ENCODE results near the gene ITGAL.
"Not testable (repeated sequence)": the region's sequence is repeated elsewhere in the genome, so short reads cannot be mapped to it uniquely, and the experiment has no call there.

The ITGAL gene

DNA sequence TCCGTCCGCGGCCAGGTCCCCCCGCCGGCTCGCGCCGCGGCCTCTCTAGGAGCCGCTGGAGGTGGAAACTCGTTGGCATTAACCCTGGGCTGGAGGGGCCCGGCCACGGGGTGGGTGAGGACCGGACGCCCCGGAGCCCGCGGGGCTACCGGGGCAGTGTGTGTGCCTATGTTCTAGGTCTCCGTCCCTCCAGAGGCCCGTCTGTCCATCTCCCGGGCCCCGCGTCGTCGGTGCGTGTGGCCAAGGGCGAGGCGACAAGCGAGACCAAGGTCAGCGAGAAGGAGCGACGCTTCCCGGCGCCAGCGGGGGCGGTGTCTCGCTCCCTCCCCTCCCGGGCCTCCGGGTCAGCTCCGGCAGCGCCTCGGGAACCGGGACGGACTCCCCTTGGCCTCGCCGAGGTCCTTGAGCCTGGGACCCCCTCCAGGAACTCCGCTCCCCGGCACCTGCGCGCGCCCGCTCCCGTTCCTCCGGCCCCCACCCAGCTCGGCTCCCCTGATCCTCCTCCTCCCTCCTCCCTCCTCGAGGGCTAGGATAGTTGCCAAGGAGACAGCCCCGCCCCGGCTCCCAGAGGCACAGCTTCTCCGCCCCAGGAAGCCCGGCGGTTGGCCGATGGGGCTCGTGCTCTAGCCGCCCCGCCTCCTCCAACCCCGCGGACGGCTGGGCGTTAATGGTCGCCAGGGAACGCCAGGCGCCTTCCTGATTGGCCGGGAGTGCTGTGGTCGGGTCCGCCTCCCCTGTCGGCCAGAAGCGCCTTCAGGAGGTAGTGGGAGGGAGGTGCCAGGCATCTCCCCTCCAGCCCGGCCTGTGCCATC, 54.5 kb downstream of the ITGAL start:
- peak; percentile 99 for FAIRE-seq

DNA sequence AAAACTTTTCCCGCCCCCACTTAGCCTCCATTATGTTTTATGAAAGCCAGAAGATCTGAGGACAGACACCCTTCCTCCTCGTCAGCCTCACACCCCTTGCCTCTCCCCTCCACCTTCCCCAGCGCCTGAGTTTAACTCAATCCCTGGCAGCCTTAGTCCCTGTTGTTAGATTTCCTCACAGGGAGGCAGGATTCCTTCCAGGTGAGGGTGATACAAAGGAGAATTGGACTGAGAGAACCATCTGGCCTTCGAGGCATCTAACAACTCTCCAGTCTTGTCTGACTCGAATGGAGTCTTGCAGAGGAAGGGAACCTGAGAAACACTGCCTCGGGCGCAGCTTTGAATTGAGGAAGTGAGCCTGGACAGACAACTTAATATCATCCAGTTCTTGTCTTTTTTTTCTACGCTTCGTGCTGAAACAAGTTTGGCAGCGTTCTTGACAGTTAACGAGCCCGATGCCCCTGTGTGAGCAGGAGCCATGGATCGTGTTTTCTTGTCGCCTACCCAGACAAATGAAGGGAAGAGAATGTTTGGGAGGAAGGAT, 55.2 kb downstream of the ITGAL start:
- FAIRE-seq = no peak

DNA sequence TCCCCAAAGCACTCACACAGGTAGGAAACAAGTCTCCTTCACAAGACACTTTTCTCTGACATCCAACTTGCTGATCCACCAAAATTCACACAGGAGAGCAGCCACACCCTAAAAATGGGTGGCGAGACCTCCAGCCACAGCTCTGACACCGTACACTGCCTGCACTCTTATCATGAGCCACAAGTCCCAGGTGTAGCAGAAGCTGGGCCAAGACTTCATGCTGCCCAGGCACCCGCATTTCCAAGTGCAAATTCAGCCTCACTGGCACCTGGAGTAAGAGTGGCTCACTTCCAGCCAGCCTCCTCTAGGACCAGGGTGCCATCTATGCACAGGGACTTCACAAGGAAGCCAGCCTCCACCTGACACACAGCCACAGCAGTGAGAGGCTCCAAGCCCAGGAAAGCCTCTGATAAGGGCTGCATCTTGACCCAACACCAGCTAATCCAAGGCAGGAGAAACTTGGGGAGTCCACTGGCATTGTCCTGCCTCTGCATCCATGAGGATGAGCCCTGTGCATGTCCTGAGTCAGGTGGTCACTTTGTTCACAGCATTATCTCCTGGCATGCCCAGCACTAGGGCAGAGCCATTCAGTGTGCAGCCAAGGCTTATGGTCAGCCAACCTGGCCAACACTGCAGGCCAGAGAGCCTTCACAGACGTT, 56.4 kb downstream of the ITGAL start:
- no peak for FAIRE-seq

DNA sequence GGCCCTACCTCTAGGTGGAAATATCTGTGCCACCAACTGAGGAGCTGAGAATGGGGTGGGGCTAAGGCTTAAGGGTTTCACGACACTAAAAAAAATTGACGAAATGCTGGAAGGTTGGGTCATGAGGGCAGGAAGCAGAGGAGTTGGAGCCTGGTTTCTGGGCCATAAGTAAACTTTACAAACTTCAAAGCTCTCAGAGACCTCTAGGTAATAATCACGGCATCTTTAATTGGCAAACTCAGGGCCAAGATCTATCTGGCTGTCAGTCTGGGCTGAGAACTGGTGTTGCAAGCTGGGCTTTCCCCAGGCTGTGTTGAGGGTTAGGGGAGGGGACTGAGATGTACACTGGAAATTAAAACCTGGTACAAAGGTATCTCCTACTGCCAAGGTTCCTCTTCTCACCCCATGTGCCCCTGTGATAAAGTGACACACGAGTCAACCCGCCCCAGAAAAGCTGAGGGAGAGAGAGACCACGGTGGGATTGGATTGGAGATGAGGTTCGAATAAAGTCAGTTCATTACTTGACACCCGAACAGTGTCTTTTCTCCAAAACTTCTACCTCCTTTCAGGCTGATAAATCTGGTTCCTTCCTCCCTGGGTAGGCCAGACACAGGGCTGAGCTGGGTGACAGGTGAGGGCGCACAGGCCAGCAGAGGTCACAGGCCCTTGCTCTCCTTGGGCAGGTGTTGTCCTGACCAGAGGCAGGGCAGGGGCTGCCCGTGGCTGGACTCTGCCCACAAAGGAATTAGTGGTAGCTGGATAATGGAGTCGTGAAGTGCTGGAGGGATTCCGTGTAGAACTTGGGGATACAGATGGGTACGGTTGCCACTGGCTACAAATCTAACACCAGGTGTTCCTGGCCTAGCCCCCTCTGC, 57.9 kb downstream of the ITGAL start:
- FAIRE-seq = no peak

DNA sequence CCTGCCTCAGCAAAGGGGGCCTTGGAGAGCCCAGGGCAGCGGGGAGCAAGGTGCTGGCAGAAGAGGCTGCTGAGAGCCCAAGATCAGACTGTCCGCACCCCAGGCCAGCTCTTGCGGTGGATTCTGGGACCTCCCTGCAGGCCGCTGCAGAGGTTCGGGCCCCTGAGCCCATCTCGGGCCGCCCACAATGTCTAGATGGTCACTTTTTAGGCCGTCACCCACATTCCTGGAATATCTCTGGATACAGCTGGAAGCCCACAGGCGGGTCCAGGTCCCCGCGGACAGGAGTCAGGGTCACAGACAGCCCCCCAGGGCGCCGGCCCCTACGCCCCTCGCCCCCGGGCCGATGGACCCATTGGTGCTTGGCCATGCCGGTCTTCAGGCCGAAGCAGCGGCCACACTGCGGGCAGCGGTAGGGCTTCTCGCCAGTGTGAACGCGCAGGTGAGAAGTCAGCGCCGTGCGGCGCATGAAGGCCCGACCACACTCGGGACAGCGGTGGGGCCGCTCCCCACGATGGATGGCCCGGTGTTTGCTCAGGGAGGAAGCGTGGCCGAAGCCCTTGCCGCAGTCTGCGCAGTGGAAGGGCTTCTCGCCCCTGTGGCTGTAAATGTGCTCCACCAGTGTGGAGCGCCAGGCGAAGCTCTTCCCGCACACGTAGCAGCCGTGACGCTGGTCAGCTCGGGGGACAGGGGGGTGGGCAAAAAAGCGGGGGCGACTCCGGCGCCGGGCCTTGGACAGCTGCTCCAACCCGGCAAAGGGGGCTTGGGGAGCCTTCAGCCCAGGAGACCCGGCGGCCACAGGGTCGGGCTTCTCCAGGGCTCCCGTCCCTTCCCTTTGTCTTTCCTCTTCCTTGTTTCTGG, 60.0 kb downstream of the ITGAL start:
- no peak for FAIRE-seq

DNA sequence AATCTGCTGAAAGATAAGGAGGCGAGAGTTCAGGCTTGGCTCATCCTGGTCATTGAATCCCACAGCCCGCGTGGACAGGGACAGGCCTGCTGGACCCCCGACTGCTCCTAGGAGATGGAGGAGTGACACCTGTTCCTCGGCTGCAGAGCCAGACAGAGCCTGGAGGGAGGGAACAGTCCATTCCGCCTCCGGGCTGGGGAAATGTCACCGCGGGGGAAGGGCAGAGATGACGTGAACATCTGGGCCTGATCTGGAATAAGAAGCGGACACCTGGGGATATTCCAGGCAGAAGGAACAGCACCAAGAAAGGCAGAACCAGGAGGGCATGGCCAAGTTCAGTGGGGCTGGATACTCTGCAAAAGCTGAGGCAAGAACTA, 60.6 kb downstream of the ITGAL start:
- no peak for FAIRE-seq

DNA sequence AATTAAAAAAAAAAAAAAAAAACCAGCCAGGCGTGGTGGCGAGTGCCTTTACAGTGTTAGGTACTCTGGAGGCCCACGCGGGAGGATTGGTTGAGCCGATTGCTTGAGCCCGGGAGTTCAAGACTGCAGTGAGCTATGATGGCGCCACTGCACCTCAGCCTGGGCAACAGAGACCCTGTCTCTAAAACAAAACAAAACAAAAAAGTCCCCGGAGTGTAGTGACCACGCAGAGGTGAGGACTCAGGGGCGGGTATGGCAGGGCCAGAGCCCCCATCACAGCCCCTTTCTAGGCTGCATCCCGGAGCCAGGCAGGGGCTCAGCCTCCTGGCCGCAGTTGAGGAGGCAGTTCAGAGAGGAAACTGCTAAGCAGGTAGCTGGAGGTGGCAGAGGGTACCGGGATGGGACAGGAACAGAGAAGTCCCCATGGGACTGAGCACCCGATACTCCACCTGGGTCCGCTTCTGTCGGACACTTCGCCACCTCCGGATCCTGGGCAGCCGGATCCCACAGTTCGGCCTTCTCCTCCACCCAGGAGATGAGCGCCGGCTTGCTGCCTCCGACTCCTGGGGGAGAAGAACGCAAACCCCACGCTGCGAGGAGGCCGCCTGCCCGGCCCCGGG, 61.3 kb downstream of the ITGAL start:
- FAIRE-seq = no peak

DNA sequence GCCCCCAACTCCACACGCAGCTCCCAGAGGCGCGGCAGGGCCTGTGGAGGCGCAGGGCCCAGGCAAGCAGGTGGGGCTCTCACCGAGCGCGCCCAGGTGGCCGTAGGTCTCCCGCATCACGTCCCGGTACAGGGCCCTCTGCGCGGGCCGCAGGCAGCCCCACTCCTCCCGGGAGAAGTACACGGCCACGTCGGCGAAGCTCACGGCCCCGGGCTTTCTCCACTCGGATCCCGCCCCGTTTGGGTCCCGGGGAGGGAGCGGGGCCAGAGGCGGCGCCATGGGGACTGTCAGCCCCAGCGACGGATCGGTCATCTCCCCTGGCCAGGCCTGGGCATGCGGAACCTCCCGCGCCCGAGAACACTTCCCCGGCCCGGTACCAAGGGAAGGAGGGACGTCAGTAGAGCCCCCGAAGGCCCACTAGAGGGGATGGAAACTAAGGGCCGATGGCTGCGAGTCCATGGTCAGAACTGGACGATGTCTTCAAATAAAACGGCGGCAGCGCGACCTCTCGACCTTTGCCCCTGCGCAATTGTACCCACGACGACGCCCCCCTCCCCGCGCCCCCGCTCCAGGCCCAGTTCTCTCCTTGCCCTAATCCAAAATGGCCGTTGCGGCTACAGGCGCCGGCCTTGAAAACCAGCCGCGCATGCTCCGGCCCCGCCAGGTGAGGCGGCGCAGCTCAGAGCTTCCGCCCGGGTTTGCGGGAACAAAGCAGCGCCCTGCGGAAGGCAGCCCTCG, 62.0 kb downstream of the ITGAL start, which contains the start of gene ZNF747:
Gene ZNF747, minus strand, starts transcription at position 491 of the 738 bp plus-strand sequence. Its CDS starts 179 bp downstream, at position 312.
- no peak for FAIRE-seq

DNA sequence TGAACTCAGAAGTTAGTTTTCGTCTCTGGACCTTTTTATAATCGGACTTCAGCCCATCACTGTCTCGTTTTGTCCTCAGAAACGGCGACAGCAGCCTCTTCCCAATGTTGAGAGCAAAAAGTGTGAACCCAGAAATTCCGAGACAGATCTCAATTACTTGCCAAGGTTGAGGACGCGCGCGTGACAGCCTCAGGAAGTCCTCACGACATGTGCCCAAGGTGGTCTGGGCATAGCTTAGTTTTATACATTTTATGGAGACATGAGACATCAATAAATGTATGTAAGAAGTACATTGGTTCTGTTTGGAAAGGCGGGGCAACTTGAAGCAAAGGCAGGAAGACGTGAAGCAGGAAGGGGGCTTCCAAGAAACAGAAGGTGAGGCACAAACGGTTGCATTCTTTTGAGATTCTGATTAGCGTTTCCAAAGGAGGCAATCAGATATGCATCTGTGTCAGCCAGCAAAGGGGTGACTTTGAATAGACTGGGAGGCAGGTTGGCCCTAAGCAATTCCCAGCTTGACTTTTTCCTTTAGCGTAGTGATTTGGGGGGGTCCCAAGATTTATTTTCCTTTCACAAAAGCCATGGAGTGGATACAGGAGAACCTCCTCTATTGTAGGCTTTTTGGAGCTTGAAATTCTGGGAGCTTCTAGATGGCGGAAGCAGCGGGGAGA, 62.7 kb downstream of the ITGAL start:
- no peak for FAIRE-seq

DNA sequence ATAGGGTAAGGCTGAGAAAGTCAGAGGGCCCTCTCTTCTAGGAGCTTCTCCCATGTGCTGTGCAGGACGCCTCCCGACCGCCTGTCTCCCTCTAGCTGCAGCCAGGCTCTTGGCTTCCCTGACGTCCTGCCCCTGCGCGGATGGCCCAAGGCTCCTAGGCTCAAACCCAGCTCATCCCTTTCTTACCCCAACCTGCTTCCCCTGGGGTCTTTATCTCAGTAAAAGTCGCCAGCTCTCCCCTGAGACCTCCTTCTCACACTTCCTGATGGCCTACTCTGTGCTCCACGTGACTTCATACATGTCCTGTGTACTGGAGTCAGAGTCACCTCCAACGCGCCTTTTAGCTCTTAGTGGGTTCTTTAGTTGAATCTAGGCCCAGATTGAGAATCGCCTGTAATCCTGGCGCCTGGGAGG, 63.2 kb downstream of the ITGAL start:
- no peak for FAIRE-seq

DNA sequence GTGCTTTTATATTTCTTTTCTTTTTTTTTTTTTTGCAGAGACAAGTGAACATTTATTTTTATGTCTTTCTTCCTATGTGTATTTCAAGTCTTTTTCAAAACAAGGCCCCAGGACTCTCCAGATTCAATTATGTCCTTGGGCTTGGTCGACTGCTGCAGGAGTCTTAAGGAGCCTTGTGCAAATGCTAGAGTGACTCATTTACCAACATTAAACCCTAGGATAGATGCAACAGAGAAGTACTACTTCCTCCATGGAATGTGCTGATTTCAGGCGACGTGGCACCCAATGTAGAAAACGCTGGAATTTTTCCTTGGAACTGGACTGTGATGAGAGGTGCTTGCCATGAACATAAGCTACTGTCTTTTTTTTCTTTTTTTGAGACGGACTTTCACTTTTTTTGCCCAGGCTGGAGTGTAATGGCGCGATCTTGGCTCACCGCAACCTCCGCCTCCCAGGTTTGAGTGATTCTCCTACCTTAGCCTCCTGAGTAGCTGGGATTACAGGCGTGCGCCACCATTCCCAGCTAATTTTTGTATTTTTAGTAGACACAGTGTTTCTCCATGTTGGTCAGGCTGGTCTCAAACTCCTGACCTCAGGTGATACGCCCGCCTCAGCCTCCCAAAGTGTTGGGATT, 64.0 kb downstream of the ITGAL start:
- not testable (repeated sequence) for FAIRE-seq

DNA sequence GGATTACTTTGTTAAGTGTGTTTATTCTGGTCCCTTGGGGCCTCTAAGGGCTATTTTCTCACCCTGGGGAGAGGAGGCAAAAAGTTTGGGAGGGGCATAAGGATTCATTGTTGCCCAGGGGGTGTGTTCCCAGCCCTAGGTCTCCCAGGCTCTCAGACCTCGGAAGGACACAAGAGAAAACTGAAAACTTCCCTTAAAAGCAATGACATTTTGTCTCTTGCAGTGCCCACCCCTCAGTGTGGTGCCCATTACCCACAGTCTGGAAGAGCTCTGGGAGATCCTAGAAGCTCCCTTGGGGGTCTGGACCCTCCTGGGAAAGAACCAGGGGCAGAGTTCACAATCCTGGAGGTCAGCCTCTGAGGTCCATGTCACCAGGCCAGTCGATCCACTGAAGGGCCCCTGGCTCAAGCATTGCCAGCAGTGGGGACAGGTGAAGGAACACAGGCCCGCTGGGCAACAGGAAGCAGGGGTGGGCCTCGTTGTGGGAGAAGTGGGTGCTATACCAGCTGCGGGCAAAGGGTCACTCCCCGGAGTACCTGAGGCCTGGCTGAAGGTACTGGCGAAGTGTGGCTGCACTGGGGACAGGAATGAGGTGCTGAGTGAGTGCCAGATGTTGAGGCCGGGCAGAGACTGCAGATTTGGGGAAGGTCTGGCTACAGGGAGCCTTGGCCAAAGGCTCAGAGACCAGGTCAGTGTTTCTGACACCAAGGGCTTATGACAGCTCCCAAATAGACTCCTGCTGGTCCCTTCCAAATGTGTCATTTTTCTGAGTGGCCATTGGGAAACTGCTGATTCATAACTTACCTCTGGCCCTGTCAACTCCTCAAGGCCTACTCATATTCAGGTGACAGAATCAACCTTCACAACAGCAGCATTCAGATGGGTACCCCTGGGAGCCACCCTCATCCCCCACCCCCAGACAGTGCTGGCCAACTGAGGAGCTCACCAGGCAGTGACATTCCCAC, 66.7 kb downstream of the ITGAL start:
- FAIRE-seq = no peak

DNA sequence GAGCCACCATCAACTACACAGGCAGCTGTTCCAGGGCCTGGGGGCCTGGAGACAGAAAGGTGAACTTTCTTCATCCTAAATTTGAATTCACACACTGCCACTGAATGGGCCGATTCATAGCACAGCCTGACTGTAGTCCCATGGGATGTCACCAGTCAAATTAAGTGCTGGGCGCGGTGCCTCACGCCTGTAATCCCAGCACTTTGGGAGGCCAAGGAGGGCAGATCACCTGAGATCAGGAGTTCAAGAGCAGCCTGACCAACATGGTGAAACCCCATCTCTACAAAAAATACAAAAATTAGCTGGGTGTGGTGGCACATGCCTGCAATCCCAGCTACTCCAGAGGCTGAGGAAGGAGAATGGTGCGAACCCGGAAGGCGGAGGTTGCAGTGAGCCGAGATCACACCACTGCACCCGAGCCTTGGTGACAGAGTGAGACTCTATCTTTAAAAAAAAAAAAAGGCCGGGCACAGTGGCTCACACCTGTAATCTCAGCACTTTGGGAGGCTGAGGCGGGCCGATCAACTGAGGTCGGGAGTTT, 67.5 kb downstream of the ITGAL start:
- FAIRE-seq = not testable (repeated sequence)

DNA sequence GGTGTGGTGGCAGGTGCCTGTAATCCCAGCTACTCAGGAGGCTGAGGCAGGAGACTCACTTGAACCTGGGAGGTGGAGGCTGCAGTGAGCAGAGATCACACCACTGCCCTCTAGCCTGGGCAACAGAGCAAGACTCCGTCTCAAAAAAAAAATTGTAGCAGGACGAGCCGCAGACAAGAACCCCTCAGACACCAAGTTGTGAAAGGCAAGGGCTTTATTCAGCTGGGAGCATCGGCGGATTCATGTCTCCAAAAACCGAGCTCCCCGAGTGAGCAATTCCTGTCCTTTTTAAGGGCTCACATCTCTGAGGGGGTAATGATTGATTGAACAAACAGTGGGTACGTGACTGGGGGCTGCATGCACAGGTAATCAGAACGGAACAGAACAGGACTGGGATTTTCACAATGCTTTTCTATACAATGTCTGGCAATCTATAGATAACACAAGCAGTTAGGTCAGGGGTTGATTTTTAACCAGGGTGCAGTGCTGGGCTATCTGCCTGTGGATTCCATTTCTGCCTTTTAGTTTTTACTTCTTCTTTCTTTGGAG, 68.4 kb downstream of the ITGAL start:
- not testable (repeated sequence) for FAIRE-seq

DNA sequence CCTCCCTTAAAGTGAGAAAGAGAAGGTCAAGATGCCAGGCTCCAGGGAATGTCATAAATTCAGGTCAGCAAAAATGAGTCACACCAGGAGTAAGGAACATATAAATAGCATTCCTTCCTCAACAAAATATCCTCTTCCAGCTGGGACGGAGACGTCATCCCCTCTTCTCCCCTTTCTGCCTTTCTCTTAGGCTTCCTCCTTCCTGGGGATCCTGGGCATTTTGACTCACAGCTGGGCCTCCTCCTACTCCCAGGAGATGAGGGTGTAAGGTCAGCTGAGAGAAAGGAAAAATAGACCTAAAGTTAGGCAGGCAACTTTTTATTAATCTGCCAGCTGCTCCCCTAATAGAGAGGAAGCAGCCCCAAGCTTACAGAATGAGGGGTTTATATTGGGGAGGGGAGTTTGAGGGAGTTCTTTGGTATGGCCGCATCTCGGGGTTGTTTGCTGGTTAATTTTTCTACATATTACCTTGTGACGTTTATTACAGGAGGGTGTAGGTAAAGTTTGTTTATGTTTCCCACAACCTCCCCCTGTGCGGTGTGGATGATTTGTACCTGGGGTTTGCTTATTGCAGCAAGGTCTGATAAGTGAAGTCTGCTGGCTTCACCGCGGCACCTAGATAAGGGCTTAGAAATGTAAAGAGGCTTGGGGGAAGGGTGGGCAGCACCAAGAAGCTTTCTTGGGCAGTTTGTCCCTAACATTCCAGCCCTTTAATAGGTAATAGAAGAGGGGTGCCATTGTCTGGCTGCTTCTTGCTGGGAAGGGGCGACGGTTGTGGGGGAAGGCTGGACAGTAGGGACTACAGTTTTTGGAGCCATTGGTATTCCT, 69.2 kb downstream of the ITGAL start:
- FAIRE-seq = no peak

DNA sequence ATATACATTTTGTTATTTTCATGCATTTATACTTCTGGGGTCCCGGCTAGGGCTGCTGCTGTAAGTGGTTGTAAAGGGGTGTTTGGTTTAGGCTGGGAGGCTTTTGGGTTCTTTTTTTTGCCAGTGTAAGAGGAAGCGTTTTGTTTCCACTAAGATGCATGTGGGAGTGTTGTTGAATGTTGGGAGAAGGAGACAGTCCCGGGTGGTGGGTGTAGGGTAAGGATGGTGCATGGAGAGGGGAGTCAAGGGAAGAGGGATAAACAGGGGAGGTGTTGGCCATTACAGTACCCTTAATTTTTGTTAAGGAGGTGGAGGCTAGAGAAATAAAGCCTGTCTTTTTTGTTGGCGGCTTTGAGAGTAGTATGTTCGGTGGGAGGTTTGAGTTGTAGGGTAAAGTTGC, 70.5 kb downstream of the ITGAL start:
- no peak for FAIRE-seq

DNA sequence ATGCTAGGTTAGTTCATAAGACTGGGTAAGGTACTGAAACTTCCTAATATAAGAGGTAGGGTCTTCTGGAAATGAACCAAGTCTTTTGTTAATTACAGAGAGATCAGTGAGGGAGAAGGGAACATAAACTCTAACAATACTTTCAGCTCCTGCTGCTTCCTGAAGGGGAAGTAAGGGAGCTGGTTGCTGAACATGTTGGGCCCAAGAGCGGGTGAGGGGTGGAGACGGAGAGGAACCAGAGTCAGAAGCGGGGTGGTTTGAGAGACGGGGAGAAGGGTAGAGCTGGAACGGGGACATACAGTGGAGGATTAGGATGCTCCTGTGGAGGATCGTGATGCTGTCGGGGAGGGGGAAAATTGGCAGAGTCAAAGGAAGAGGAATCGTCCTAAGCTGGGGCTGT, 73.6 kb downstream of the ITGAL start:
- FAIRE-seq = no peak
